Liver (tissue), 9 donors: Measurements from ENCODE around the gene SC5D. TPM values are rescaled to one million over a fixed set of nuclear protein-coding genes. Genes with fewer than 3 reads are reported as not detected.

ENCODE experiments used
- DNase-seq: peaks from one replicate; pipeline ENCODE4 v3.0.0-alpha.2; 2017; ENCODE audit warnings: low spot score
- H3K27ac ChIP-seq, 2 donors: one replicate each; pipeline ENCODE4 v1.7.0; 2013; ENCODE audit warnings: inconsistent platforms in 2 of 2, low read length in 2 of 2, control low read depth in 1 of 2, low read depth in 1 of 2, mild to moderate bottlenecking in 1 of 2
- H3K27me3 ChIP-seq, 4 donors: one replicate each; pipeline versions ENCODE4 v1.6.1 to v1.7.0; 2013; ENCODE audit warnings: low read length in 3 of 4, inconsistent platforms in 1 of 4, mild to moderate bottlenecking in 1 of 4, moderate library complexity in 1 of 4; ENCODE audit not compliant: control insufficient read depth in 4 of 4, insufficient read depth in 4 of 4
- H3K36me3 ChIP-seq, 4 donors: one replicate each; pipeline versions ENCODE4 v1.6.1 to v1.7.0; 2013; ENCODE audit warnings: low read length in 3 of 4, mild to moderate bottlenecking in 3 of 4, low read depth in 1 of 4, moderate library complexity in 1 of 4; ENCODE audit not compliant: control insufficient read depth in 4 of 4, insufficient read depth in 3 of 4
- H3K4me1 ChIP-seq, 4 donors: one replicate each; pipeline versions ENCODE4 v1.6.1 to v1.7.0; 2013; ENCODE audit warnings: low read length in 3 of 4, mild to moderate bottlenecking in 3 of 4, moderate library complexity in 1 of 4; ENCODE audit not compliant: control insufficient read depth in 4 of 4, insufficient read depth in 4 of 4
- H3K4me3 ChIP-seq, 3 donors: one replicate each; pipeline versions ENCODE4 v1.6.1 to v1.7.0; 2013; ENCODE audit warnings: low read length in 3 of 3, control low read depth in 1 of 3, low read depth in 1 of 3, mild to moderate bottlenecking in 1 of 3
- H3K9ac ChIP-seq, 2 donors: one replicate each; pipeline ENCODE4 v1.7.0; 2013; ENCODE audit warnings: low read length in 2 of 2, mild to moderate bottlenecking in 2 of 2, moderate library complexity in 2 of 2, control low read depth in 1 of 2, low read depth in 1 of 2
- H3K9me3 ChIP-seq, 4 donors: one replicate each; pipeline versions ENCODE4 v1.6.1 to v1.7.0; 2013; ENCODE audit warnings: low read length in 3 of 4; ENCODE audit not compliant: control insufficient read depth in 4 of 4
- CTCF ChIP-seq: fragments of 150-350 bp; IDR thresholded peaks from 2 replicates; pipeline ENCODE4 v1.5.1; 2017; ENCODE audit warnings: improper control_type of control experiment, low read depth, low read length; ENCODE audit not compliant: missing input control
- EGR1 ChIP-seq, 2 donors: IDR thresholded peaks; 2 replicates each; pipeline ENCODE4 v1.6.1; 2016 to 2018; ENCODE audit warnings: antibody characterized with exemption in 2 of 2, low read depth in 2 of 2
- FOXA1 ChIP-seq: IDR thresholded peaks from 2 replicates; pipeline ENCODE4 v1.6.1; 2016; ENCODE audit warnings: antibody characterized with exemption
- FOXA2 ChIP-seq: IDR thresholded peaks from 2 replicates; pipeline ENCODE4 v1.6.1; 2016; ENCODE audit warnings: antibody characterized with exemption
- GABPA ChIP-seq, 2 donors: IDR thresholded peaks in 1 of 2; conservative IDR thresholded peaks in 1 of 2; 2 replicates each; pipeline ENCODE4 v1.6.1; 2016; ENCODE audit warnings: antibody characterized with exemption in 2 of 2, mild to moderate bottlenecking in 1 of 2, moderate library complexity in 1 of 2
- HNF4A ChIP-seq, 2 donors: conservative IDR thresholded peaks; 2 replicates each; pipeline ENCODE4 v1.6.1; 2016; ENCODE audit warnings: antibody characterized with exemption in 2 of 2, mild to moderate bottlenecking in 2 of 2
- HNF4G ChIP-seq: IDR thresholded peaks from 2 replicates; pipeline ENCODE4 v1.6.1; 2016; ENCODE audit warnings: antibody characterized with exemption
- JUND ChIP-seq, 2 donors: IDR thresholded peaks; 2 replicates each; pipeline ENCODE4 v1.6.1; 2016; ENCODE audit warnings: antibody characterized with exemption in 2 of 2
- NR2F2 ChIP-seq: IDR thresholded peaks from 2 replicates; pipeline ENCODE4 v1.6.1; 2016; ENCODE audit warnings: antibody characterized with exemption
- RAD21 ChIP-seq, 2 donors: IDR thresholded peaks; 2 replicates each; pipeline ENCODE4 v1.6.1; 2016; ENCODE audit warnings: antibody characterized with exemption in 2 of 2, mild to moderate bottlenecking in 2 of 2
- RXRA ChIP-seq, 2 donors: IDR thresholded peaks; 2 replicates each; pipeline ENCODE4 v1.6.1; 2017 to 2018; ENCODE audit warnings: antibody characterized with exemption in 2 of 2, mild to moderate bottlenecking in 1 of 2
- SP1 ChIP-seq: IDR thresholded peaks from 2 replicates; pipeline ENCODE4 v1.6.1; 2018; ENCODE audit warnings: antibody characterized with exemption, mild to moderate bottlenecking
- TAF1 ChIP-seq: conservative IDR thresholded peaks from 2 replicates; pipeline ENCODE4 v1.6.1; 2016; ENCODE audit warnings: antibody characterized with exemption, mild to moderate bottlenecking
- YY1 ChIP-seq: IDR thresholded peaks from 2 replicates; pipeline ENCODE4 v1.6.1; 2016; ENCODE audit warnings: antibody characterized with exemption, mild to moderate bottlenecking
- ZBTB33 ChIP-seq: IDR thresholded peaks from 2 replicates; pipeline ENCODE4 v1.6.1; 2016; ENCODE audit warnings: antibody characterized with exemption
- WGBS: extraction: QIAGEN DNeasy Blood & Tissue Kit; methylation state at CpG from one replicate; pipeline ENCODE4 v1.1.7; 2013; 5-methylcytosine and 5-hydroxymethylcytosine counted together
- polyA plus RNA-seq, 2 donors: library from polyadenylated mRNA; stranded (reverse) in 1 of 2; unstranded in 1 of 2; fragments of 200-250 nt in 1 of 2; fragments of >200 nt in 1 of 2; fragmentation: Nextera tagmentation in 1 of 2; extraction: Ambion mirVana in 1 of 2; gene quantifications; one replicate each; pipeline versions ENCODE4 v1.2.1 to v1.2.3, GENCODE V29; 2013 to 2015
- total RNA-seq, 2 donors: library from RNA; depleted of rRNA; stranded (reverse); fragments of >200 nt; gene quantifications; one replicate each; pipeline ENCODE4 v1.2.3, GENCODE V29; 2014
- TF ChIP-seq, protein P1 (sequence below): IDR thresholded peaks from 2 replicates; pipeline ENCODE4 v1.6.1; 2016; ENCODE audit warnings: antibody characterized with exemption
- TF ChIP-seq, protein P2 (sequence below): IDR thresholded peaks from 2 replicates; pipeline ENCODE4 v1.6.1; 2016; ENCODE audit warnings: antibody characterized with exemption
- TF ChIP-seq, protein P3 (sequence below): IDR thresholded peaks from 2 replicates; pipeline ENCODE4 v1.6.1; 2016; ENCODE audit warnings: antibody characterized with exemption, mild to moderate bottlenecking
- donor health status: healthy.
- donor health status: healthy.
- donor health status: healthy.
- donor health status: healthy.
- donor health status: healthy.

SC5D gene
- total and polyA plus RNA-seq, 4 donors: 80.1 to 282 (median 153) TPM

DNA sequence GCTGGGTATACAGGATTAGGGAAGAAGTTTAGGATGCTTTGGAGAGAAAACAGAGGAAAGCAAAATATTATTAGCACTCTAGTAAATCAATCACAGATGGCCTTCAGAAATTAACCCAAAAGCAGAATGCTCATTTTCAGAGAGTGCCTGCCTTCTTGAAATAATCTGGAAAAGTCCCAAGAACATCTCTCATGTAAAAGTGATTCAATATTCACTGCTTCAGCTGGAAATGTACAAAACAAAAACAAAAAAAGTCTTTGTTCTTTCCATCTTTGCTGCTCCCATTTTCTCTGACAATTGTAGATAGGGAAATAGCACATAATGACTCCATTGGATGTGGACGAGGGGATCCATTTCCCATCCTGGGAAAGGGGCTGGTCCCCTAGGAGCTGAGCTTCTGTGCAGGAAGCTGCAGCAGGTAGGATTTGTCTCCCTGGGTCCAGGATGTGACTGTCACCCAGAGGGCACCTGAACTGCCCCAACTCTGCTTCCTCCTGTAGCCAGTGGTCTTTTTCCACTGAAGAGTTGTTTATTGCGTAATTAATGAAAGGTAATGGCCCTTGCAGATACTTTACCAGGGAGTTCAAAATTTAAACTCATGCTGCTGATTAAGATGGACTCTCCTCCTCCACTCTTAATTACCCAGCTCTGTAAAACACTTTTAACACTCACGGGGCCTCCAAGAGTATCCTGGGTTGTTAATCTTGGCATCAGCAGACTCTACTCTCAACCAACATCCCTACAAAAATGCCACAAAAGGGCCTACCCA, 57.9 kb downstream of the SC5D start (continued):
- TF ChIP-seq CTCF: no peak
- TF ChIP-seq, protein P1, sequence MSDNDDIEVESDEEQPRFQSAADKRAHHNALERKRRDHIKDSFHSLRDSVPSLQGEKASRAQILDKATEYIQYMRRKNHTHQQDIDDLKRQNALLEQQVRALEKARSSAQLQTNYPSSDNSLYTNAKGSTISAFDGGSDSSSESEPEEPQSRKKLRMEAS: no peak

DNA sequence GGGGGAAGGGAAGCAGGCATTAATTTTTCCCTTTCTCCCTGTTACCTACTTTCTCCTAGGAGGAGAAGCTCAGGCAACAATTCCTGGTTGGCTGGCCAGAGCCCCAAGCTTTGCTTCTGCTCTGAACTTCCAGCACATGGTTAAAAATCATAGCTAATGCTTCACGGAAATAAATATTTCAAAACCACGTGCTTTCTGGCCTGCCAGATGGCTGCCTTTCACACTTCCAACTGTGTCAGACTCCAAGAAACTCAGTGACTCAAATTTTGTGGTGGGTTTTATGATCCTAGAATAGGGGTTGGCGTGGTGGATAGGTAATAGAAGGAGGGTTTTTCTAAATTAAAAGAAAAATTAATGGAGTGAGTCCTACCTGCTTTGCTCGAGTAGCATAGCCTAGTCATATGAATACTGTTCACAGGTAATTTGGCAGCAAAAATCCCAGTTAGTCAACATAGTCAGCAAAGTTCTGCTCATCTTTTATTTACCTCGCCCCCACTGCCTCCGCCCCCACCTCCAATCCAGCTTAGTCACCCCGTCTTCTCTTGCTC, 58.6 kb downstream of the SC5D start:
- no peak for DNase-seq
- 77% methylated on average over 7 of the region's 7 CpGs for WGBS
- H3K27me3 ChIP-seq: no peaks in the 10 kb centered on the region
- H3K4me1 ChIP-seq: peaks cover 0 to 10% (median 7%) of the 10 kb centered on the region in 4 donors
- H3K9me3 ChIP-seq: no peaks in the 10 kb centered on the region
- H3K9ac ChIP-seq: no peak overlapping the region
- no peaks in the 10 kb centered on the region for H3K36me3 ChIP-seq
- H3K4me3 ChIP-seq: no peak overlapping the region
- H3K27ac ChIP-seq: no peak overlapping the region
- TF ChIP-seq, protein P1: no peak
- TF ChIP-seq CTCF (no peak), FOXA2 (no peak), JUND (IDR thresholded peaks at IDR 0.05) (no peak), SP1 (no peak), EGR1 (IDR thresholded peaks at IDR 0.05; ENCODE audit: low read depth in 2 of 2) (no peak), YY1 (no peak), HNF4G (no peak), HNF4A (conservative IDR thresholded peaks at IDR 0.05) (no peak), GABPA (IDR thresholded peaks at IDR 0.05 in 1 of 2, conservative IDR thresholded peaks at IDR 0.05 in 1 of 2) (no peak), NR2F2 (no peak), RXRA (IDR thresholded peaks at IDR 0.05) (no peak), ZBTB33 (no peak), RAD21 (IDR thresholded peaks at IDR 0.05) (no peak), FOXA1 (no peak), TAF1 (no peak)
- TF ChIP-seq, protein P2, sequence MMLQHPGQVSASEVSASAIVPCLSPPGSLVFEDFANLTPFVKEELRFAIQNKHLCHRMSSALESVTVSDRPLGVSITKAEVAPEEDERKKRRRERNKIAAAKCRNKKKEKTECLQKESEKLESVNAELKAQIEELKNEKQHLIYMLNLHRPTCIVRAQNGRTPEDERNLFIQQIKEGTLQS: no peak
- TF ChIP-seq, protein P3, sequence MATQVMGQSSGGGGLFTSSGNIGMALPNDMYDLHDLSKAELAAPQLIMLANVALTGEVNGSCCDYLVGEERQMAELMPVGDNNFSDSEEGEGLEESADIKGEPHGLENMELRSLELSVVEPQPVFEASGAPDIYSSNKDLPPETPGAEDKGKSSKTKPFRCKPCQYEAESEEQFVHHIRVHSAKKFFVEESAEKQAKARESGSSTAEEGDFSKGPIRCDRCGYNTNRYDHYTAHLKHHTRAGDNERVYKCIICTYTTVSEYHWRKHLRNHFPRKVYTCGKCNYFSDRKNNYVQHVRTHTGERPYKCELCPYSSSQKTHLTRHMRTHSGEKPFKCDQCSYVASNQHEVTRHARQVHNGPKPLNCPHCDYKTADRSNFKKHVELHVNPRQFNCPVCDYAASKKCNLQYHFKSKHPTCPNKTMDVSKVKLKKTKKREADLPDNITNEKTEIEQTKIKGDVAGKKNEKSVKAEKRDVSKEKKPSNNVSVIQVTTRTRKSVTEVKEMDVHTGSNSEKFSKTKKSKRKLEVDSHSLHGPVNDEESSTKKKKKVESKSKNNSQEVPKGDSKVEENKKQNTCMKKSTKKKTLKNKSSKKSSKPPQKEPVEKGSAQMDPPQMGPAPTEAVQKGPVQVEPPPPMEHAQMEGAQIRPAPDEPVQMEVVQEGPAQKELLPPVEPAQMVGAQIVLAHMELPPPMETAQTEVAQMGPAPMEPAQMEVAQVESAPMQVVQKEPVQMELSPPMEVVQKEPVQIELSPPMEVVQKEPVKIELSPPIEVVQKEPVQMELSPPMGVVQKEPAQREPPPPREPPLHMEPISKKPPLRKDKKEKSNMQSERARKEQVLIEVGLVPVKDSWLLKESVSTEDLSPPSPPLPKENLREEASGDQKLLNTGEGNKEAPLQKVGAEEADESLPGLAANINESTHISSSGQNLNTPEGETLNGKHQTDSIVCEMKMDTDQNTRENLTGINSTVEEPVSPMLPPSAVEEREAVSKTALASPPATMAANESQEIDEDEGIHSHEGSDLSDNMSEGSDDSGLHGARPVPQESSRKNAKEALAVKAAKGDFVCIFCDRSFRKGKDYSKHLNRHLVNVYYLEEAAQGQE: no peak
